A549 (cell line): ENCODE results near the gene FOXB2. TPM values are rescaled to one million over a fixed set of nuclear protein-coding genes. Genes with fewer than 3 reads are reported as not detected.

ENCODE experiments used
- ATAC-seq, 2 experiments: fragments of 200-7000 bp in 1 of 2; fragments of >200 bp in 1 of 2; cut with Nextera tagmentation in 1 of 2; cut with Tn5 transposase in 1 of 2; 3 replicates each; pipeline versions ENCODE4 v1.8.0 to v1.9.1; 2018 to 2020; ENCODE audit warnings: mild to moderate bottlenecking in 1 of 2, moderate library complexity in 1 of 2
- CTCF ChIA-PET: fragments of 300-600 bp; sonication (Branson Sonifier 250); formaldehyde crosslinking; extraction: SDS; loops from one replicate; lab custom pipeline; 2021; ENCODE audit warnings: antibody characterized with exemption, inconsistent platforms; lab: Yijun Ruan, JAX
- POLR2A ChIA-PET: fragments of 350-600 bp; formaldehyde crosslinking; extraction: SDS; loops from one replicate; lab custom pipeline; 2021; ENCODE audit warnings: antibody characterized with exemption, inconsistent platforms; lab: Yijun Ruan, JAX
- DNase-seq, 2 experiments: peaks; one replicate each; pipeline versions ENCODE4 v3.0.0 to v3.0.0-alpha.2; 2011 to 2016; ENCODE audit warnings: low read depth in 1 of 2, low spot score in 1 of 2
- FAIRE-seq: peaks from 2 replicates; lab custom pipeline; 2011; peaks lifted over from hg19 to GRCh38; lab: Jason Lieb, UNC
- H3K27ac ChIP-seq, 2 experiments: fragments of >200 bp; sonication (Bioruptor Twin); formaldehyde crosslinking; 3 replicates each; pipeline ENCODE4 v1.5.1; 2016 to 2017
- H3K4me1 ChIP-seq: fragments of >200 bp; sonication (Bioruptor Twin); formaldehyde crosslinking; 3 replicates; pipeline ENCODE4 v1.6.1; 2016
- H3K4me2 ChIP-seq: fragments of >200 bp; sonication (Bioruptor Twin); formaldehyde crosslinking; 3 replicates; pipeline ENCODE4 v1.6.1; 2016
- H3K4me3 ChIP-seq: fragments of >200 bp; sonication (Bioruptor Twin); formaldehyde crosslinking; 3 replicates; pipeline ENCODE4 v1.5.1; 2016
- H3K9me3 ChIP-seq: fragments of >200 bp; sonication (Bioruptor Twin); formaldehyde crosslinking; 3 replicates; pipeline ENCODE4 v1.6.1; 2016
- BHLHE40 ChIP-seq: IDR thresholded peaks from 2 replicates; pipeline ENCODE4 v1.6.1; 2012; ENCODE audit warnings: low read depth, low read length, inconsistent platforms
- CBX2 ChIP-seq: fragments of 200-600 bp; sonication (generic); IDR thresholded peaks from 2 replicates; pipeline ENCODE4 v1.6.1; 2016; ENCODE audit warnings: low read depth, mild to moderate bottlenecking, borderline replicate concordance
- CHD2 ChIP-seq: fragments of 150-350 bp; IDR thresholded peaks from 2 replicates; pipeline ENCODE4 v1.6.1; 2014; ENCODE audit warnings: low read length; ENCODE audit not compliant: partially characterized antibody
- CHD4 ChIP-seq: fragments of 200-600 bp; sonication (generic); IDR thresholded peaks from 2 replicates; pipeline ENCODE4 v1.6.1; 2016; ENCODE audit warnings: antibody characterized with exemption, mild to moderate bottlenecking, borderline replicate concordance
- E2F6 ChIP-seq: IDR thresholded peaks from 2 replicates; pipeline ENCODE4 v1.6.1; 2012; ENCODE audit warnings: low read depth, borderline replicate concordance
- EHF ChIP-seq: fragments of 250-450 bp; sonication (Bioruptor Pico); IDR thresholded peaks from 2 replicates; pipeline ENCODE4 v1.5.0; 2020; ENCODE audit warnings: mild to moderate bottlenecking
- EHMT2 ChIP-seq: fragments of 200-600 bp; sonication (generic); IDR thresholded peaks from 2 replicates; pipeline ENCODE4 v1.6.1; 2016; ENCODE audit warnings: antibody characterized with exemption, low read depth, mild to moderate bottlenecking, moderate library complexity
- ELK1 ChIP-seq: fragments of 150-350 bp; IDR thresholded peaks from 2 replicates; pipeline ENCODE4 v1.6.1; 2014; ENCODE audit warnings: low read depth, mild to moderate bottlenecking, low read length
- EP300 ChIP-seq, 2 experiments: fragments of >200 bp; sonication (Bioruptor Twin); formaldehyde crosslinking; IDR thresholded peaks; 2 replicates in 1 of 2; 3 replicates in 1 of 2; pipeline ENCODE4 v1.6.1; 2016 to 2017
- GATA3 ChIP-seq: IDR thresholded peaks from 2 replicates; pipeline ENCODE4 v1.6.1; 2012; ENCODE audit warnings: borderline replicate concordance
- HDAC2 ChIP-seq: fragments of 200-600 bp; sonication (generic); IDR thresholded peaks from 2 replicates; pipeline ENCODE4 v1.6.1; 2016
- HEYL ChIP-seq: fragments of 250-450 bp; sonication (Bioruptor Pico); IDR thresholded peaks from 2 replicates; pipeline ENCODE4 v1.8.0; 2021; ENCODE audit warnings: mild to moderate bottlenecking, moderate library complexity
- HMGXB4 ChIP-seq: fragments of 250-450 bp; sonication (Bioruptor Pico); IDR thresholded peaks from 2 replicates; pipeline ENCODE4 v1.5.0; 2021; ENCODE audit warnings: mild to moderate bottlenecking, moderate library complexity, borderline replicate concordance
- HOXA7 ChIP-seq: fragments of 250-450 bp; sonication (Bioruptor Pico); IDR thresholded peaks from 2 replicates; pipeline ENCODE4 v1.5.0; 2020; ENCODE audit warnings: mild to moderate bottlenecking, moderate library complexity
- MAX ChIP-seq: IDR thresholded peaks from 2 replicates; pipeline ENCODE4 v1.6.1; 2012
- MYC ChIP-seq: IDR thresholded peaks from 2 replicates; pipeline ENCODE4 v1.6.1; 2012; ENCODE audit warnings: mild to moderate bottlenecking, inconsistent platforms, low read length, improper control_type of control experiment, borderline replicate concordance
- NR3C1 ChIP-seq: fragments of >200 bp; sonication (Bioruptor Twin); formaldehyde crosslinking; IDR thresholded peaks from 3 replicates; pipeline ENCODE4 v1.6.1; 2017
- PBX3 ChIP-seq: IDR thresholded peaks from 2 replicates; pipeline ENCODE4 v1.6.1; 2012
- POLR2A ChIP-seq: IDR thresholded peaks from 2 replicates; pipeline ENCODE4 v1.6.1; 2012; ENCODE audit warnings: mild to moderate bottlenecking, low read length
- POLR2AphosphoS2 ChIP-seq: conservative IDR thresholded peaks from 2 replicates; pipeline ENCODE4 v1.6.1; 2012; ENCODE audit warnings: low read length, improper control_type of control experiment, inconsistent platforms
- RCOR1 ChIP-seq: fragments of 150-350 bp; IDR thresholded peaks from 2 replicates; pipeline ENCODE4 v1.6.1; 2014; ENCODE audit warnings: antibody characterized with exemption, low read length, low read depth
- RFX5 ChIP-seq: fragments of 450-650 bp; IDR thresholded peaks from 2 replicates; pipeline ENCODE4 v1.7.1; 2014; ENCODE audit warnings: antibody characterized with exemption, mild to moderate bottlenecking, moderate library complexity
- TFCP2L1 ChIP-seq: fragments of 250-450 bp; sonication (Bioruptor Pico); IDR thresholded peaks from 2 replicates; pipeline ENCODE4 v1.5.0; 2021; ENCODE audit warnings: mild to moderate bottlenecking
- ZC3H11A ChIP-seq: fragments of 450-650 bp; IDR thresholded peaks from 2 replicates; pipeline ENCODE4 v1.6.1; 2014; ENCODE audit warnings: antibody characterized with exemption, mild to moderate bottlenecking
- ZFP36 ChIP-seq: fragments of 450-650 bp; IDR thresholded peaks from 2 replicates; pipeline ENCODE4 v1.6.1; 2014; ENCODE audit warnings: borderline replicate concordance; ENCODE audit not compliant: partially characterized antibody
- ZNF302 ChIP-seq: fragments of 250-450 bp; sonication (Bioruptor Pico); IDR thresholded peaks from 2 replicates; pipeline ENCODE4 v1.9.0; 2021; ENCODE audit warnings: inconsistent platforms, mild to moderate bottlenecking, moderate library complexity
- ZSCAN20 ChIP-seq: fragments of 250-450 bp; sonication (Bioruptor Pico); IDR thresholded peaks from 2 replicates; pipeline ENCODE4 v1.8.0; 2022; ENCODE audit warnings: mild to moderate bottlenecking, moderate library complexity
- WGBS: methylation state at CpG from one replicate; pipeline ENCODE4 v1.1.6; 2017; ENCODE audit errors: missing lambda C conversion rate; 5-methylcytosine and 5-hydroxymethylcytosine counted together
- polyA plus RNA-seq, 4 experiments: library from polyadenylated mRNA; depleted of rRNA in 3 of 4; stranded (reverse); fragments of >200 nt; fragmentation: RNase III in 1 of 4; extraction: RNeasy Plus Mini Kit Qiagen cat#74134 plus additional on column Dnase treatment in 1 of 4; gene quantifications; 2 replicates in 3 of 4; 3 replicates in 1 of 4; pipeline ENCODE4 v1.2.3, GENCODE V29; 2011 to 2017

Gene FOXB2
- polyA plus RNA-seq, 2 of the 4 experiments (the other 2 are of a cell fraction): not detected

- DNase-seq: no peak
- Histone ChIP-seq H3K4me2 (no peak overlapping the region), H3K9me3 (no peaks in the 10 kb centered on the region), H3K4me1 (peaks cover 39% of the 10 kb centered on the region; the same call in 2 of the 3 replicates), H3K27ac (no peak overlapping the region), H3K4me3 (no peak overlapping the region)
- FAIRE-seq: no peak
- CTCF ChIA-PET: interaction anchor here (0.6 to 2.5 kb wide), 5 partner anchors 19 to 207 kb away, joined by 3 to 9 read pairs (median 4); no protein-coding TSS in a partner anchor
- no peak for TF ChIP-seq GATA3
- TF ChIP-seq MAX: no peak
- no peak for TF ChIP-seq CBX2
- no peak for TF ChIP-seq ELK1
- TF ChIP-seq MYC: no peak
- no peak for TF ChIP-seq RFX5
- no peak for TF ChIP-seq CHD4
- TF ChIP-seq ZFP36: no peak
- no peak for TF ChIP-seq EHF
- no peak for TF ChIP-seq TFCP2L1 (CRISPR knock-in tag)
- TF ChIP-seq RCOR1: no peak
- no peak for TF ChIP-seq HOXA7 (CRISPR knock-in tag)
- no peak for TF ChIP-seq NR3C1
- TF ChIP-seq E2F6: no peak
- TF ChIP-seq PBX3: no peak
- TF ChIP-seq HMGXB4 (CRISPR knock-in tag): no peak
- WGBS: 28% methylated on average over 5 of the region's 5 CpGs
- no peak for ATAC-seq
- POLR2A ChIA-PET: no interaction called here
These were observed 2.0 kb upstream of the FOXB2 start for GRCh38 chr9:77017505-77017894.

- peak overlapping the region; percentile 69 for H3K4me2 ChIP-seq
- H3K9me3 ChIP-seq: no peaks in the 10 kb centered on the region
- WGBS: 4% methylated on average over 35 of the region's 64 CpGs
- ATAC-seq (peak; percentile 36 to 54; a peak in 5 of 6 replicates), FAIRE-seq (no peak), DNase-seq (no peak)
- POLR2A ChIA-PET: no interaction called here
- peak overlapping the region; percentile 29; the same call in 2 of the 3 replicates for H3K4me3 ChIP-seq
- H3K4me1 ChIP-seq: peaks cover 39% of the 10 kb centered on the region; the same call in 2 of the 3 replicates
- no peak overlapping the region for H3K27ac ChIP-seq
- CTCF ChIA-PET: interaction anchor here (0.8 to 2.5 kb wide), 3 partner anchors 23 to 133 kb away, joined by 3 to 9 read pairs (median 5); no protein-coding TSS in a partner anchor
- TF ChIP-seq ZC3H11A: no peak
- no peak for TF ChIP-seq POLR2AphosphoS2
- no peak for TF ChIP-seq POLR2A
- no peak for TF ChIP-seq BHLHE40
- no peak for TF ChIP-seq RFX5
- no peak for TF ChIP-seq EHF
- no peak for TF ChIP-seq EHMT2
- no peak for TF ChIP-seq HEYL (CRISPR knock-in tag)
- no peak for TF ChIP-seq CHD2
- TF ChIP-seq ZNF302 (CRISPR knock-in tag): no peak
- no peak for TF ChIP-seq EP300 (IDR thresholded peaks at IDR 0.05)
- no peak for TF ChIP-seq HDAC2
- TF ChIP-seq TFCP2L1 (CRISPR knock-in tag): no peak
- no peak for TF ChIP-seq ZSCAN20 (CRISPR knock-in tag)
These were observed 1.1 kb upstream of the FOXB2 start for GRCh38 chr9:77018058-77018968.
